K562 (cell line): Measurements from ENCODE around the gene PDCD6IP. TPM values are rescaled to one million over a fixed set of nuclear protein-coding genes. Genes with fewer than 3 reads are reported as not detected.

Experiments
- CBFB ChIP-seq: sonication (generic); formaldehyde crosslinking; IDR thresholded peaks from 2 replicates; pipeline ENCODE4 v1.4.0; 2020; ENCODE audit warnings: mild to moderate bottlenecking, missing genetic modification reagents
- CCNT2 ChIP-seq: IDR thresholded peaks from 2 replicates; pipeline ENCODE4 v1.6.1; 2011; ENCODE audit warnings: borderline replicate concordance, low read depth, mild to moderate bottlenecking, moderate library complexity, mixed read lengths, low read length; ENCODE audit not compliant: insufficient read length; ENCODE audit errors: extremely low read depth
- CEBPG ChIP-seq, 3 experiments: fragments of 200-800 bp in 1 of 3; sonication (Bioruptor generic) in 1 of 3; sonication (generic) in 1 of 3; formaldehyde crosslinking in 1 of 3; IDR thresholded peaks in 2 of 3; conservative IDR thresholded peaks in 1 of 3; 2 replicates each; pipeline versions ENCODE4 v1.6.1 to v1.8.0; 2016 to 2022; ENCODE audit warnings: missing compliant biosample characterization in 2 of 3, missing genetic modification characterization in 2 of 3, mild to moderate bottlenecking in 1 of 3, missing genetic modification reagents in 1 of 3
- DDX20 ChIP-seq: fragments of 450-650 bp; IDR thresholded peaks from 2 replicates; pipeline ENCODE4 v1.6.1; 2016; ENCODE audit warnings: missing genetic modification characterization, low read depth, mild to moderate bottlenecking, missing compliant biosample characterization, moderate library complexity
- ESRRB ChIP-seq: fragments of 250-450 bp; sonication (Bioruptor Pico); IDR thresholded peaks from 2 replicates; pipeline ENCODE4 v1.5.0; 2020; ENCODE audit warnings: mild to moderate bottlenecking, moderate library complexity, borderline replicate concordance
- ETV1 ChIP-seq: fragments of 450-650 bp; conservative IDR thresholded peaks from 2 replicates; pipeline ENCODE4 v1.6.1; 2016; ENCODE audit warnings: missing genetic modification characterization, control low read depth, low read depth, missing compliant biosample characterization
- GTF2E2 ChIP-seq: fragments of 200-800 bp; sonication (Bioruptor generic); IDR thresholded peaks from 2 replicates; pipeline ENCODE4 v1.6.1; 2016; ENCODE audit warnings: missing genetic modification characterization, missing compliant biosample characterization
- KLF13 ChIP-seq: fragments of 450-650 bp; IDR thresholded peaks from 2 replicates; pipeline ENCODE4 v1.6.1; 2016; ENCODE audit warnings: missing genetic modification characterization, low read depth, mild to moderate bottlenecking, missing compliant biosample characterization, moderate library complexity, borderline replicate concordance
- MYNN ChIP-seq, 2 experiments: sonication (generic); formaldehyde crosslinking in 1 of 2; IDR thresholded peaks; 2 replicates each; pipeline versions ENCODE4 v1.5.0 to v1.6.1; 2016 to 2020; ENCODE audit warnings: antibody characterized with exemption in 1 of 2, missing genetic modification reagents in 1 of 2
- NELFE ChIP-seq: IDR thresholded peaks from 2 replicates; pipeline ENCODE4 v1.6.1; 2011; ENCODE audit warnings: mild to moderate bottlenecking; ENCODE audit not compliant: insufficient read depth, insufficient read length
- RBM17 ChIP-seq: fragments of 200-400 bp; formaldehyde crosslinking; IDR thresholded peaks from 2 replicates; pipeline ENCODE4 v1.6.1; 2017; ENCODE audit warnings: low read depth, mild to moderate bottlenecking, low read length, borderline replicate concordance
- RBM34 ChIP-seq: fragments of 200-400 bp; formaldehyde crosslinking; IDR thresholded peaks from 2 replicates; pipeline ENCODE4 v1.6.1; 2018; ENCODE audit warnings: low read length, borderline replicate concordance; ENCODE audit not compliant: insufficient read depth
- SNIP1 ChIP-seq: fragments of 450-650 bp; IDR thresholded peaks from 2 replicates; pipeline ENCODE4 v1.7.1; 2017; ENCODE audit warnings: low read depth, mild to moderate bottlenecking
- TAL1 ChIP-seq: fragments of 450-650 bp; IDR thresholded peaks from 2 replicates; pipeline ENCODE4 v1.6.1; 2016; ENCODE audit warnings: mild to moderate bottlenecking
- ZC3H8 ChIP-seq: fragments of 450-650 bp; IDR thresholded peaks from 2 replicates; pipeline ENCODE4 v1.6.1; 2017
- ZNF184 ChIP-seq: sonication (generic); formaldehyde crosslinking; IDR thresholded peaks from 2 replicates; pipeline ENCODE4 v1.5.0; 2020; ENCODE audit warnings: missing genetic modification reagents
- ZNF263 ChIP-seq: sonication (generic); formaldehyde crosslinking; IDR thresholded peaks from 2 replicates; pipeline ENCODE4 v1.8.0; 2022; ENCODE audit warnings: mild to moderate bottlenecking, missing genetic modification reagents, borderline replicate concordance
- ZNF707 ChIP-seq: fragments of 250-450 bp; sonication (Bioruptor Pico); conservative IDR thresholded peaks from 2 replicates; pipeline ENCODE4 v1.8.0; 2022; ENCODE audit warnings: inconsistent platforms, mild to moderate bottlenecking, moderate library complexity
- polyA plus RNA-seq, 8 experiments: library from polyadenylated mRNA; depleted of rRNA in 4 of 8; stranded (reverse) in 5 of 8; unstranded in 3 of 8; fragments of >200 nt; fragmentation: Nextera tagmentation in 2 of 8; fragmentation: Illumina TruSeq in 1 of 8; extraction: Ambion mirVana in 2 of 8; extraction: Trizol in 1 of 8; gene quantifications; 2 replicates each; pipeline versions ENCODE4 v1.2.1 to v1.2.3, GENCODE V29; 2011 to 2014; ENCODE audit warnings: inconsistent platforms in 1 of 8, missing spikeins in 1 of 8
- total RNA-seq, 7 experiments: library from RNA; depleted of rRNA in 6 of 7; stranded (reverse); fragments of >200 nt in 6 of 7; fragmentation: Illumina TruSeq in 2 of 7; extraction: Trizol in 2 of 7; gene quantifications; 2 replicates each; pipeline versions ENCODE4 v1.2.1 to v1.2.3, GENCODE V29; 2011 to 2021; ENCODE audit warnings: low replicate concordance in 1 of 7
- TF ChIP-seq, protein P1 (sequence below): fragments of 150-350 bp; IDR thresholded peaks from 2 replicates; pipeline ENCODE4 v1.6.1; 2014; ENCODE audit warnings: low read depth, mild to moderate bottlenecking, low read length, borderline replicate concordance
- TF ChIP-seq, protein P2 (sequence below), 2 experiments: fragments of 450-650 bp; IDR thresholded peaks; 2 replicates each; pipeline ENCODE4 v1.6.1; 2018; ENCODE audit warnings: mild to moderate bottlenecking in 2 of 2, low read depth in 1 of 2; ENCODE audit not compliant: partially characterized antibody in 2 of 2

PDCD6IP gene
- total and polyA plus RNA-seq, 9 of the 15 experiments (the other 6 are each of a cell fraction or from before 2014, with no cell fraction given): 40.2 to 302 (median 122) TPM

DNA sequence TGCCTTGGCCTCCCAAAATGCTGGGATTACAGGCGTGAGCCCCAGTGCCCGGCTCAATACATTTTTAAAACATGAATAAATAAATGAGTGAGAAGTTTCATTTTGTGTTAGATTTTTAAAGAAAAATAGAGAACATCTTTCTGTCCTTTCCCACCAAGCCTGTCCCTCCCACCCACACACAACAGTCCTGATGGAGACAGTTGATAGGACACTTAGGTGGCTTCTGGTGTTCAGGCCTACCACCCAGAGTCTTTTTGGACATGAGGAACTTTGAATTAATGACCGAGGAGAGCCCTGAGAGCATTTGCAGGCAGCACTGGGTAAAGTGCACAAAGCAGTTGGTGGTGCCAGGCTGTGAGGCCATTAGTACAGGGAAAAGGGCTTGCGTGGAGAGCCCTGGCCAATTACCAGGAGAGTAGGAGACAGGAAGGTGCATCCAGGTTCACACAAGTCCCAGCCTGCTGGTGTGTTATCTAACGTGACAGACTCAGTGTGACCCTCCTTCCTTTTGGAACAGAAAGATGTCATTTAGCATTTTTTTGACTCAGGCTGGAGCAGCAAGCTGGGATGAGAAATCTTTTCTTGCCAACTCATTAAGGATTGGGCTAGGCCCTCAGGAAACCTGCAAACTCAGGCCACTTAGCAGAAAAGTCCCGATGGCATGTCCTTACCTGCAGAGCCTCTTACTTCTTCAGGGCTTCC, 103.6 kb downstream of the PDCD6IP start (continued):
- TF ChIP-seq CCNT2 (no peak), ZC3H8 (no peak), RBM17 (no peak), RBM34 (no peak), KLF13 (no peak), SNIP1 (no peak), GTF2E2 (tag) (no peak), ZNF184 (CRISPR knock-in tag) (no peak), TAL1 (peak; percentile 72), CEBPG (CRISPR knock-in tag; IDR thresholded peaks at IDR 0.05) (no peak), CEBPG (tag; conservative IDR thresholded peaks at IDR 0.05 in 1 of 2, IDR thresholded peaks at IDR 0.05 in 1 of 2) (no peak), ZNF263 (CRISPR knock-in tag) (0 out of 2 replicates have a peak, but pooled peaks have one; percentile 24), CBFB (no peak), ESRRB (no peak), ETV1 (tag) (0 out of 2 replicates have a peak, but pooled peaks have one; percentile 9), NELFE (no peak), MYNN (IDR thresholded peaks at IDR 0.05) (no peak), MYNN (CRISPR knock-in tag; IDR thresholded peaks at IDR 0.05) (no peak), ZNF707 (CRISPR knock-in tag) (no peak), DDX20 (tag) (no peak)
- TF ChIP-seq, protein P1, sequence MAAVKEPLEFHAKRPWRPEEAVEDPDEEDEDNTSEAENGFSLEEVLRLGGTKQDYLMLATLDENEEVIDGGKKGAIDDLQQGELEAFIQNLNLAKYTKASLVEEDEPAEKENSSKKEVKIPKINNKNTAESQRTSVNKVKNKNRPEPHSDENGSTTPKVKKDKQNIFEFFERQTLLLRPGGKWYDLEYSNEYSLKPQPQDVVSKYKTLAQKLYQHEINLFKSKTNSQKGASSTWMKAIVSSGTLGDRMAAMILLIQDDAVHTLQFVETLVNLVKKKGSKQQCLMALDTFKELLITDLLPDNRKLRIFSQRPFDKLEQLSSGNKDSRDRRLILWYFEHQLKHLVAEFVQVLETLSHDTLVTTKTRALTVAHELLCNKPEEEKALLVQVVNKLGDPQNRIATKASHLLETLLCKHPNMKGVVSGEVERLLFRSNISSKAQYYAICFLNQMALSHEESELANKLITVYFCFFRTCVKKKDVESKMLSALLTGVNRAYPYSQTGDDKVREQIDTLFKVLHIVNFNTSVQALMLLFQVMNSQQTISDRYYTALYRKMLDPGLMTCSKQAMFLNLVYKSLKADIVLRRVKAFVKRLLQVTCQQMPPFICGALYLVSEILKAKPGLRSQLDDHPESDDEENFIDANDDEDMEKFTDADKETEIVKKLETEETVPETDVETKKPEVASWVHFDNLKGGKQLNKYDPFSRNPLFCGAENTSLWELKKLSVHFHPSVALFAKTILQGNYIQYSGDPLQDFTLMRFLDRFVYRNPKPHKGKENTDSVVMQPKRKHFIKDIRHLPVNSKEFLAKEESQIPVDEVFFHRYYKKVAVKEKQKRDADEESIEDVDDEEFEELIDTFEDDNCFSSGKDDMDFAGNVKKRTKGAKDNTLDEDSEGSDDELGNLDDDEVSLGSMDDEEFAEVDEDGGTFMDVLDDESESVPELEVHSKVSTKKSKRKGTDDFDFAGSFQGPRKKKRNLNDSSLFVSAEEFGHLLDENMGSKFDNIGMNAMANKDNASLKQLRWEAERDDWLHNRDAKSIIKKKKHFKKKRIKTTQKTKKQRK: no peak
- TF ChIP-seq, protein P2, sequence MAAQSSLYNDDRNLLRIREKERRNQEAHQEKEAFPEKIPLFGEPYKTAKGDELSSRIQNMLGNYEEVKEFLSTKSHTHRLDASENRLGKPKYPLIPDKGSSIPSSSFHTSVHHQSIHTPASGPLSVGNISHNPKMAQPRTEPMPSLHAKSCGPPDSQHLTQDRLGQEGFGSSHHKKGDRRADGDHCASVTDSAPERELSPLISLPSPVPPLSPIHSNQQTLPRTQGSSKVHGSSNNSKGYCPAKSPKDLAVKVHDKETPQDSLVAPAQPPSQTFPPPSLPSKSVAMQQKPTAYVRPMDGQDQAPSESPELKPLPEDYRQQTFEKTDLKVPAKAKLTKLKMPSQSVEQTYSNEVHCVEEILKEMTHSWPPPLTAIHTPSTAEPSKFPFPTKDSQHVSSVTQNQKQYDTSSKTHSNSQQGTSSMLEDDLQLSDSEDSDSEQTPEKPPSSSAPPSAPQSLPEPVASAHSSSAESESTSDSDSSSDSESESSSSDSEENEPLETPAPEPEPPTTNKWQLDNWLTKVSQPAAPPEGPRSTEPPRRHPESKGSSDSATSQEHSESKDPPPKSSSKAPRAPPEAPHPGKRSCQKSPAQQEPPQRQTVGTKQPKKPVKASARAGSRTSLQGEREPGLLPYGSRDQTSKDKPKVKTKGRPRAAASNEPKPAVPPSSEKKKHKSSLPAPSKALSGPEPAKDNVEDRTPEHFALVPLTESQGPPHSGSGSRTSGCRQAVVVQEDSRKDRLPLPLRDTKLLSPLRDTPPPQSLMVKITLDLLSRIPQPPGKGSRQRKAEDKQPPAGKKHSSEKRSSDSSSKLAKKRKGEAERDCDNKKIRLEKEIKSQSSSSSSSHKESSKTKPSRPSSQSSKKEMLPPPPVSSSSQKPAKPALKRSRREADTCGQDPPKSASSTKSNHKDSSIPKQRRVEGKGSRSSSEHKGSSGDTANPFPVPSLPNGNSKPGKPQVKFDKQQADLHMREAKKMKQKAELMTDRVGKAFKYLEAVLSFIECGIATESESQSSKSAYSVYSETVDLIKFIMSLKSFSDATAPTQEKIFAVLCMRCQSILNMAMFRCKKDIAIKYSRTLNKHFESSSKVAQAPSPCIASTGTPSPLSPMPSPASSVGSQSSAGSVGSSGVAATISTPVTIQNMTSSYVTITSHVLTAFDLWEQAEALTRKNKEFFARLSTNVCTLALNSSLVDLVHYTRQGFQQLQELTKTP (IDR thresholded peaks at IDR 0.05; ENCODE audit: low read depth in 1 of 2, partially characterized antibody in 2 of 2): no peak
